Measurements from ENCODE around the gene TRIO. TPM values are rescaled to one million over a fixed set of nuclear protein-coding genes. Genes with fewer than 3 reads are reported as not detected.
A peak's percentile ranks its signal among the peaks of the same experiment; 100 is the strongest.

Gene TRIO
- total RNA-seq, 3 donors from 2014 or later (not counting 1 experiment from before 2014, with no cell fraction given), result 84.6 to 136 (median 94.3) TPM

DNA sequence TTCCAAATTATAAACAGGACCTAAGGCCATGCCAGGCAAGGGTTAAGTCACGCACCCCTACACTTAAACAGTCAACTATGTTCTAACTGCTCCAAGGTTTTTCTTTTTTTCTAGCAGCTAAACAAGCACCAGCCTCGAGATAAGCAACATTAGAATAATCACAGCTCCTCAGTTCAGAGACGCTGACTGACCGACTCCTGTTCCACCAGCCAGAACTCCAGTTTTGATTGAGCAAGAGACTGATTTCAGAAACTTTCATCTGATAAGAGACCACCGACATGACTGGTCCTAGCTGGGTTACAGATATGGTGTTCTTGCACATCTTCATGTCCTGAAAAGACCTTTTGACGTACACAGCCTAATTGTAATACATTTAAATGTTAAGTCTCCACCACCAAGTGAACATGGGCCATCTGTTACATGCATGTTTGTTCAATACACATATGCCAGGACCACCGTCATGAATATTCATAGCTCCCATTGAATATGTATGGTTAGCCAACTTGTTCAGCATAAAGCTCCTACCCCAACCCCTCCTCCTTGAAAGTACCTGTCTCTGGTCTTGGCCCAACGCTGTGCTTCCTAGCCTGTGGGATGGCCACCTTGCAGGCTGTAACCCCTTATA is 414.8 kb downstream of the TRIO start:
- ATAC-seq (peak in 1 of 3 donors; percentile 25), DNase-seq (no peak)
- peaks cover 27% of the 10 kb centered on the region for H3K4me1 ChIP-seq (ENCODE audit: control insufficient read depth, insufficient read depth, low read length)
- Mint-ChIP-seq H3K9me3 (no peaks in the 10 kb centered on the region), H3K27me3 (ENCODE audit: low read depth in 2 of 2) (peaks cover 0 to 2% of the 10 kb centered on the region in 2 donors), H3K36me3 (no peaks in the 10 kb centered on the region), H3K4me3 (no peak overlapping the region), H3K27ac (no peak overlapping the region), H3K4me1 (peaks cover 20 to 29% of the 10 kb centered on the region in 2 donors)
- no peaks in the 10 kb centered on the region for H3K36me3 ChIP-seq (ENCODE audit: control insufficient read depth, insufficient read depth, low read length)
- no peak overlapping the region for H3K4me3 ChIP-seq (ENCODE audit: low read length)
- TF ChIP-seq, protein P1, sequence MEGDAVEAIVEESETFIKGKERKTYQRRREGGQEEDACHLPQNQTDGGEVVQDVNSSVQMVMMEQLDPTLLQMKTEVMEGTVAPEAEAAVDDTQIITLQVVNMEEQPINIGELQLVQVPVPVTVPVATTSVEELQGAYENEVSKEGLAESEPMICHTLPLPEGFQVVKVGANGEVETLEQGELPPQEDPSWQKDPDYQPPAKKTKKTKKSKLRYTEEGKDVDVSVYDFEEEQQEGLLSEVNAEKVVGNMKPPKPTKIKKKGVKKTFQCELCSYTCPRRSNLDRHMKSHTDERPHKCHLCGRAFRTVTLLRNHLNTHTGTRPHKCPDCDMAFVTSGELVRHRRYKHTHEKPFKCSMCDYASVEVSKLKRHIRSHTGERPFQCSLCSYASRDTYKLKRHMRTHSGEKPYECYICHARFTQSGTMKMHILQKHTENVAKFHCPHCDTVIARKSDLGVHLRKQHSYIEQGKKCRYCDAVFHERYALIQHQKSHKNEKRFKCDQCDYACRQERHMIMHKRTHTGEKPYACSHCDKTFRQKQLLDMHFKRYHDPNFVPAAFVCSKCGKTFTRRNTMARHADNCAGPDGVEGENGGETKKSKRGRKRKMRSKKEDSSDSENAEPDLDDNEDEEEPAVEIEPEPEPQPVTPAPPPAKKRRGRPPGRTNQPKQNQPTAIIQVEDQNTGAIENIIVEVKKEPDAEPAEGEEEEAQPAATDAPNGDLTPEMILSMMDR (IDR thresholded peaks at IDR 0.05), result no peak
- WGBS (ENCODE audit: insufficient coverage), result 83% methylated on average over 8 of the region's 8 CpGs
- peaks cover 6% of the 10 kb centered on the region for H3K9me3 ChIP-seq (ENCODE audit: control insufficient read depth, insufficient read depth, low read length)
- H3K27me3 ChIP-seq (ENCODE audit: control insufficient read depth, insufficient read depth, low read length), result no peaks in the 10 kb centered on the region
- H3K27ac ChIP-seq (ENCODE audit: low read length), result no peak overlapping the region
- intact Hi-C loops (cut with micrococcal nuclease), result no loop called here

Other genes starting within 250 kb of the TRIO start
- gene DNAH5, start 198.7 kb upstream of the TRIO start, total RNA-seq, result not detected